Measurements from ENCODE around the gene LMO4.

GRCh38 chr1:87295445-87296110, 33.1 kb upstream of the LMO4 start:
- TF ChIP-seq CTCF (IDR thresholded peaks at IDR 0.05) (no peak), EZH2 (IDR thresholded peaks at IDR 0.05; ENCODE audit: borderline replicate concordance, insufficient read depth, low read depth, low read length, poor library complexity, severe bottlenecking) (no peak)
